WTC11 (cell line): ENCODE results near the gene ECHDC3. TPM values are rescaled to one million over a fixed set of nuclear protein-coding genes. Genes with fewer than 3 reads are reported as not detected.

Source experiments
- ATAC-seq: fragments of 200-7000 bp; cut with Tn5 transposase; 2 replicates; pipeline ENCODE4 v1.10.0; 2021; ENCODE audit warnings: mild to moderate bottlenecking, moderate library complexity
- CTCF ChIA-PET: fragments of 300-600 bp; sonication (Branson Sonifier 250); formaldehyde crosslinking; loops from one replicate; lab custom pipeline; 2021; ENCODE audit warnings: antibody characterized with exemption; lab: Charles Lee
- POLR2A ChIA-PET: fragments of 350-600 bp; sonication (Branson Sonifier 250); formaldehyde crosslinking; loops from one replicate; lab custom pipeline; 2021; ENCODE audit warnings: antibody characterized with exemption; lab: Charles Lee
- DNase-seq: peaks from one replicate; pipeline ENCODE4 v3.0.0; 2021; ENCODE audit warnings: low spot score
- H3K27ac Mint-ChIP-seq: 2 replicates; pipeline ENCODE4 v1.8.0; 2021; ENCODE audit warnings: mixed read lengths
- H3K27me3 Mint-ChIP-seq: 2 replicates; pipeline ENCODE4 v1.8.0; 2021; ENCODE audit warnings: low read depth, mild to moderate bottlenecking, moderate library complexity, mixed read lengths
- H3K36me3 Mint-ChIP-seq: 2 replicates; pipeline ENCODE4 v1.8.0; 2021; ENCODE audit warnings: mixed read lengths
- H3K4me1 Mint-ChIP-seq: 2 replicates; pipeline ENCODE4 v1.8.0; 2022; ENCODE audit warnings: mixed read lengths
- H3K4me3 Mint-ChIP-seq: 2 replicates; pipeline ENCODE4 v1.8.0; 2021; ENCODE audit warnings: mild to moderate bottlenecking, moderate library complexity, mixed read lengths
- H3K9me3 Mint-ChIP-seq: 2 replicates; pipeline ENCODE4 v1.8.0; 2021; ENCODE audit warnings: mixed read lengths
- AFF4 ChIP-seq: sonication (generic); formaldehyde crosslinking; IDR thresholded peaks from 2 replicates; pipeline ENCODE4 v1.8.1; 2023; ENCODE audit warnings: mild to moderate bottlenecking, missing genetic modification reagents, borderline replicate concordance
- CREB1 ChIP-seq: sonication (generic); formaldehyde crosslinking; IDR thresholded peaks from 2 replicates; pipeline ENCODE4 v1.8.0; 2023; ENCODE audit warnings: mild to moderate bottlenecking, missing genetic modification reagents
- E2F1 ChIP-seq: sonication (generic); formaldehyde crosslinking; IDR thresholded peaks from 2 replicates; pipeline ENCODE4 v1.8.0; 2022; ENCODE audit warnings: mild to moderate bottlenecking, missing genetic modification reagents
- EMX1 ChIP-seq: fragments of 250-450 bp; sonication (Bioruptor Pico); IDR thresholded peaks from 2 replicates; pipeline ENCODE4 v1.8.0; 2021; ENCODE audit warnings: mild to moderate bottlenecking
- FOXJ3 ChIP-seq: sonication (generic); formaldehyde crosslinking; IDR thresholded peaks from 2 replicates; pipeline ENCODE4 v1.9.0; 2021; ENCODE audit warnings: missing genetic modification reagents, mild to moderate bottlenecking, borderline replicate concordance
- GTF2I ChIP-seq: fragments of 250-450 bp; sonication (Bioruptor Pico); conservative IDR thresholded peaks from 2 replicates; pipeline ENCODE4 v1.4.0; 2021; ENCODE audit warnings: mild to moderate bottlenecking
- KAT7 ChIP-seq: sonication (generic); formaldehyde crosslinking; IDR thresholded peaks from 2 replicates; pipeline ENCODE4 v1.8.1; 2023; ENCODE audit warnings: missing genetic modification reagents, mild to moderate bottlenecking, borderline replicate concordance
- NFYB ChIP-seq: sonication (generic); formaldehyde crosslinking; conservative IDR thresholded peaks from 2 replicates; pipeline ENCODE4 v1.8.0; 2022; ENCODE audit warnings: low read depth, missing genetic modification reagents
- NR1H2 ChIP-seq: sonication (generic); formaldehyde crosslinking; IDR thresholded peaks from 2 replicates; pipeline ENCODE4 v1.9.0; 2021; ENCODE audit warnings: mild to moderate bottlenecking, moderate library complexity, missing genetic modification reagents
- SMAD4 ChIP-seq: sonication (generic); formaldehyde crosslinking; IDR thresholded peaks from 2 replicates; pipeline ENCODE4 v1.8.0; 2022; ENCODE audit warnings: mild to moderate bottlenecking, missing genetic modification reagents
- TEAD1 ChIP-seq: sonication (generic); formaldehyde crosslinking; IDR thresholded peaks from 2 replicates; pipeline ENCODE4 v1.8.0; 2022; ENCODE audit warnings: mild to moderate bottlenecking, missing genetic modification reagents
- total RNA-seq: library from RNA; stranded (reverse); gene quantifications from 3 replicates; pipeline ENCODE4 v1.2.3, GENCODE V29; 2021
- TF ChIP-seq, protein P1 (sequence below): sonication (generic); formaldehyde crosslinking; IDR thresholded peaks from 2 replicates; pipeline ENCODE4 v1.8.1; 2022; ENCODE audit warnings: low read depth, mild to moderate bottlenecking, moderate library complexity, missing genetic modification reagents, borderline replicate concordance
- TF ChIP-seq, protein P2 (sequence below): fragments of 250-450 bp; sonication (Bioruptor Pico); IDR thresholded peaks from 2 replicates; pipeline ENCODE4 v1.8.0; 2021; ENCODE audit warnings: mild to moderate bottlenecking
- TF ChIP-seq, protein P3 (sequence below): sonication (generic); formaldehyde crosslinking; IDR thresholded peaks from 2 replicates; pipeline ENCODE4 v1.8.1; 2022; ENCODE audit warnings: missing genetic modification reagents, borderline replicate concordance
- TF ChIP-seq, protein P4 (sequence below): fragments of 250-450 bp; sonication (Bioruptor Pico); IDR thresholded peaks from 2 replicates; pipeline ENCODE4 v1.9.0; 2021; ENCODE audit warnings: mild to moderate bottlenecking
- TF ChIP-seq, protein P5 (sequence below): fragments of 250-450 bp; sonication (Bioruptor Pico); conservative IDR thresholded peaks from 2 replicates; pipeline ENCODE4 v1.9.0; 2021; ENCODE audit warnings: mild to moderate bottlenecking

The ECHDC3 gene
- total RNA-seq, 1 experiment from 2014 or later, result 17.1 TPM

DNA sequence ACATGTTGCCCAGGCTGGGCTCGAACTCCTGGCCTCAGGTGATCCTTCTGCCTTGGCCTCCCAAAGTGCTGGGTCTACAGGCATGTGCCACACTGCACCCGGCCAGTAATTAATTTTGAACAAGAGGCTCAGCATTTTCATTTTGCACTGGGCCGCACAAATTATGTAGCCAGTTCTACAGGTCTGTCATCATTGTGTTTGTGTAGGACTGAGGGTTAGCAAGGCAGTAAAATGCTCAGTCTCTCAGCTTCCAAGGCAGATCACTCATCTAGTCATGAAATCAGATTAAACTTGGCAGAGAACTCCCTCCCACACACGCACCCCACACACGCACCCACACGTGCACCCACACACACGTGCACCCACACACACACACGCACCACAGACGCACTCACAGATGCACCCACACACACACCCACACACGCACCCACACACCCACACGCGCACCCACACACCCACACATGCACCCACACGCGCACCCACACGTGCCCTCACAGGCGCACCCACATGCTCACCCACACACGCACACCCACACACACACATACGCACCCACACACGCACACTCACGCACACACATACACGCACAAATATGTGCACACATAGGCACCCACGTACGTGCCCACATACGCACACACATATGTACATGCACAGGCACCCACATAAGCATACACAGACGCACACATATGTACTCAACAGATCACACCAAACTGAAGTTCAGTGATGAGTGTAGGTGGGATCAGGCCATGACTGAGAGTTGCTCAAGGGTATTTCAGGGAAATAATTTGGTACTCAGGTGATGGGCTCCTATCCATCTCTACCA lies 53.1 kb downstream of the ECHDC3 start:
- TF ChIP-seq E2F1 (CRISPR knock-in tag) (no peak), KAT7 (CRISPR knock-in tag) (no peak), TEAD1 (no peak), NFYB (CRISPR knock-in tag) (no peak), FOXJ3 (CRISPR knock-in tag) (no peak), AFF4 (CRISPR knock-in tag) (no peak), NR1H2 (CRISPR knock-in tag) (no peak), CREB1 (no peak)
- TF ChIP-seq, protein P1, sequence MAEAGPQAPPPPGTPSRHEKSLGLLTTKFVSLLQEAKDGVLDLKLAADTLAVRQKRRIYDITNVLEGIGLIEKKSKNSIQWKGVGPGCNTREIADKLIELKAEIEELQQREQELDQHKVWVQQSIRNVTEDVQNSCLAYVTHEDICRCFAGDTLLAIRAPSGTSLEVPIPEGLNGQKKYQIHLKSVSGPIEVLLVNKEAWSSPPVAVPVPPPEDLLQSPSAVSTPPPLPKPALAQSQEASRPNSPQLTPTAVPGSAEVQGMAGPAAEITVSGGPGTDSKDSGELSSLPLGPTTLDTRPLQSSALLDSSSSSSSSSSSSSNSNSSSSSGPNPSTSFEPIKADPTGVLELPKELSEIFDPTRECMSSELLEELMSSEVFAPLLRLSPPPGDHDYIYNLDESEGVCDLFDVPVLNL (CRISPR knock-in tag), result no peak
- TF ChIP-seq, protein P2, sequence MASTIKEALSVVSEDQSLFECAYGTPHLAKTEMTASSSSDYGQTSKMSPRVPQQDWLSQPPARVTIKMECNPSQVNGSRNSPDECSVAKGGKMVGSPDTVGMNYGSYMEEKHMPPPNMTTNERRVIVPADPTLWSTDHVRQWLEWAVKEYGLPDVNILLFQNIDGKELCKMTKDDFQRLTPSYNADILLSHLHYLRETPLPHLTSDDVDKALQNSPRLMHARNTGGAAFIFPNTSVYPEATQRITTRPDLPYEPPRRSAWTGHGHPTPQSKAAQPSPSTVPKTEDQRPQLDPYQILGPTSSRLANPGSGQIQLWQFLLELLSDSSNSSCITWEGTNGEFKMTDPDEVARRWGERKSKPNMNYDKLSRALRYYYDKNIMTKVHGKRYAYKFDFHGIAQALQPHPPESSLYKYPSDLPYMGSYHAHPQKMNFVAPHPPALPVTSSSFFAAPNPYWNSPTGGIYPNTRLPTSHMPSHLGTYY, result no peak
- TF ChIP-seq, protein P3, sequence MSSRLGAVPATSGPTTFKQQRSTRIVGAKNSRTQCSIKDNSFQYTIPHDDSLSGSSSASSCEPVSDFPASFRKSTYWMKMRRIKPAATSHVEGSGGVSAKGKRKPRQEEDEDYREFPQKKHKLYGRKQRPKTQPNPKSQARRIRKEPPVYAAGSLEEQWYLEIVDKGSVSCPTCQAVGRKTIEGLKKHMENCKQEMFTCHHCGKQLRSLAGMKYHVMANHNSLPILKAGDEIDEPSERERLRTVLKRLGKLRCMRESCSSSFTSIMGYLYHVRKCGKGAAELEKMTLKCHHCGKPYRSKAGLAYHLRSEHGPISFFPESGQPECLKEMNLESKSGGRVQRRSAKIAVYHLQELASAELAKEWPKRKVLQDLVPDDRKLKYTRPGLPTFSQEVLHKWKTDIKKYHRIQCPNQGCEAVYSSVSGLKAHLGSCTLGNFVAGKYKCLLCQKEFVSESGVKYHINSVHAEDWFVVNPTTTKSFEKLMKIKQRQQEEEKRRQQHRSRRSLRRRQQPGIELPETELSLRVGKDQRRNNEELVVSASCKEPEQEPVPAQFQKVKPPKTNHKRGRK (CRISPR knock-in tag), result no peak
- TF ChIP-seq, protein P4, sequence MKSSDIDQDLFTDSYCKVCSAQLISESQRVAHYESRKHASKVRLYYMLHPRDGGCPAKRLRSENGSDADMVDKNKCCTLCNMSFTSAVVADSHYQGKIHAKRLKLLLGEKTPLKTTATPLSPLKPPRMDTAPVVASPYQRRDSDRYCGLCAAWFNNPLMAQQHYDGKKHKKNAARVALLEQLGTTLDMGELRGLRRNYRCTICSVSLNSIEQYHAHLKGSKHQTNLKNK, result no peak
- CTCF ChIA-PET, result interaction anchor here (0.6 to 3.5 kb wide), 5 partner anchors 12 to 351 kb away, joined by 3 to 24 read pairs (median 6); no protein-coding TSS in a partner anchor
- DNase-seq (no peak), ATAC-seq (no peak)
- no peaks in the 10 kb centered on the region for H3K27me3 Mint-ChIP-seq
- H3K36me3 Mint-ChIP-seq, result peaks cover 7% of the 10 kb centered on the region
- no peak overlapping the region for H3K4me3 Mint-ChIP-seq
- H3K27ac Mint-ChIP-seq, result no peak overlapping the region
- peaks cover 9% of the 10 kb centered on the region for H3K9me3 Mint-ChIP-seq
- POLR2A ChIA-PET, result interaction anchor here (0.6 kb wide), 1 partner anchor 274 kb away, joined by 3 read pairs; no protein-coding TSS in a partner anchor
- peaks cover 28% of the 10 kb centered on the region for H3K4me1 Mint-ChIP-seq

GRCh38 chr10:11796474-11796873 lies 54.3 kb downstream of the ECHDC3 start:
- CTCF ChIA-PET, result interaction anchor here (0.6 to 2.3 kb wide), 3 partner anchors 10 to 190 kb away, joined by 3 to 6 read pairs (median 4); no protein-coding TSS in a partner anchor
- POLR2A ChIA-PET, result interaction anchor here (0.7 kb wide), 2 partner anchors 156 to 242 kb away, joined by 3 to 6 read pairs; no protein-coding TSS in a partner anchor
- peaks cover 9% of the 10 kb centered on the region for H3K9me3 Mint-ChIP-seq
- no peak for TF ChIP-seq SMAD4
- TF ChIP-seq, protein P4, result no peak
- TF ChIP-seq, protein P5, sequence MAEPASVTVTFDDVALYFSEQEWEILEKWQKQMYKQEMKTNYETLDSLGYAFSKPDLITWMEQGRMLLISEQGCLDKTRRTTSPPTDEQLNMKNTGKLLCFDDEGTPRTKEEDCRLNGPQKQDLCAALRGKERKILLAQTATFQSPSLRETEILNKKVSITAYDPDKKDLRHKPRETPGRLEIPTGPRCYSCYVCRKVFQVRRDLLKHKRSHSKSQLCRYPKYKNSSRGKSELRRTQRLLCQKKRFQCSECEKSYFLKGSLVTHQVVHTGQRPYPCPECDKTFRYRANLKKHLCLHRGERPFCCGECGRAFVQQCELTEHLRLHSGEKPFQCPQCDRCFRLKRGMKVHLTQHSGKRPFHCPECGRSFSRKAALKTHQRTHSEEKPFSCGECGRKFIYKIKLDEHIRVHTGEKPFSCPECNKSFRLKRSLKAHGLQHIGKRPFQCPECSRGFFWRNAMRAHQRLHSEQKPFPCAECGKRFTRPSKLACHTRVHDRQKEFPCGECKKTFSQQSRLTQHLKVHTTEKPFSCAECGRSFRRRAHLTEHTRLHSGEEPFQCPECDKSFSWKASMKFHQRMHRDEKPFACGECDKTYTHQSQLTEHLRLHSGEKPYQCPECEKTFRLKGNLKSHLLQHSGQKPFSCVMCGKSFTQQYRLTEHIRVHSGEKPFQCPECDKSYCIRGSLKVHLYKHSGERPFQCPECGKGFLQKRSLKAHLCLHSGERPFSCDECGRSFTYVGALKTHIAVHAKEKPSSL (CRISPR knock-in tag), result no peak
- no peak for TF ChIP-seq GTF2I (CRISPR knock-in tag)
- TF ChIP-seq EMX1 (CRISPR knock-in tag), result no peak
- no peak for TF ChIP-seq CREB1

More at GRCh38 chr10:11796474-11796873, 54.3 kb downstream of the ECHDC3 start:
- Mint-ChIP-seq H3K4me3 (no peak overlapping the region), H3K27me3 (no peaks in the 10 kb centered on the region), H3K4me1 (peaks cover 28% of the 10 kb centered on the region), H3K36me3 (peaks cover 7% of the 10 kb centered on the region), H3K27ac (no peak overlapping the region)
- ATAC-seq (no peak), DNase-seq (no peak)
